ENCODE results near the gene FBXL5.

GRCh38 chr4:15563871-15564270, 91.3 kb downstream of the FBXL5 start:
- TF ChIP-seq CTCF (IDR thresholded peaks at IDR 0.05) (no peak), POLR2A (IDR thresholded peaks at IDR 0.05) (no peak)

Measured in Peyer's patch (tissue), 4 donors.